RWPE2 (cell line): Measurements from ENCODE around the gene DGKI.

ENCODE experiments used
- ATAC-seq: fragments of 200-7000 bp; cut with Tn5 transposase; 3 replicates; pipeline ENCODE4 v1.9.1; 2021; ENCODE audit warnings: low read depth
- DNase-seq: peaks from one replicate; pipeline ENCODE4 v3.0.0-alpha.2; 2020; ENCODE audit warnings: low spot score
- H3K27ac ChIP-seq: fragments of 450-650 bp; 2 replicates; pipeline ENCODE4 v1.5.1; 2017; ENCODE audit warnings: mild to moderate bottlenecking; ENCODE audit not compliant: poor library complexity, severe bottlenecking
- H3K27me3 ChIP-seq: fragments of 250-450 bp; sonication (Bioruptor Pico); 2 replicates; pipeline ENCODE4 v1.5.1; 2021; ENCODE audit warnings: mild to moderate bottlenecking, moderate library complexity; ENCODE audit not compliant: insufficient read depth, poor library complexity, severe bottlenecking
- H3K36me3 ChIP-seq: fragments of 250-450 bp; sonication (Bioruptor Pico); 2 replicates; pipeline ENCODE4 v1.5.1; 2020; ENCODE audit warnings: low read depth, mild to moderate bottlenecking, moderate library complexity
- H3K4me1 ChIP-seq: fragments of 250-450 bp; sonication (Bioruptor Pico); 2 replicates; pipeline ENCODE4 v1.5.1; 2021; ENCODE audit warnings: mild to moderate bottlenecking, moderate library complexity; ENCODE audit not compliant: insufficient read depth, poor library complexity, severe bottlenecking
- H3K4me3 ChIP-seq: fragments of 250-450 bp; sonication (Bioruptor Pico); 2 replicates; pipeline ENCODE4 v1.5.1; 2021; ENCODE audit warnings: mild to moderate bottlenecking, moderate library complexity; ENCODE audit not compliant: severe bottlenecking
- H3K9me3 ChIP-seq: fragments of 250-450 bp; sonication (Bioruptor Pico); 2 replicates; pipeline ENCODE4 v1.5.1; 2021; ENCODE audit warnings: mild to moderate bottlenecking, moderate library complexity; ENCODE audit not compliant: severe bottlenecking
- CTCF ChIP-seq: fragments of 450-650 bp; IDR thresholded peaks from one replicate; pipeline ENCODE4 v1.5.1; 2017; ENCODE audit warnings: mild to moderate bottlenecking, moderate library complexity; ENCODE audit not compliant: poor library complexity, severe bottlenecking

The DGKI gene

GRCh38 chr7:137870078-137870477, 23.3 kb upstream of the DGKI start:
- Histone ChIP-seq H3K4me3 (no peak overlapping the region), H3K36me3 (peaks cover 36% of the 10 kb centered on the region), H3K27me3 (no peaks in the 10 kb centered on the region), H3K4me1 (no peaks in the 10 kb centered on the region), H3K9me3 (no peaks in the 10 kb centered on the region), H3K27ac (no peak overlapping the region)
- DNase-seq (no peak), ATAC-seq (no peak)
- TF ChIP-seq CTCF = no peak

- ATAC-seq (no peak), DNase-seq (no peak)
- Histone ChIP-seq H3K27ac (no peak overlapping the region), H3K27me3 (no peaks in the 10 kb centered on the region), H3K4me1 (no peaks in the 10 kb centered on the region), H3K36me3 (peaks cover 38% of the 10 kb centered on the region), H3K4me3 (no peak overlapping the region), H3K9me3 (no peaks in the 10 kb centered on the region)
- TF ChIP-seq CTCF = no peak
Measured at GRCh38 chr7:137869260-137869659, 22.5 kb upstream of the DGKI start.

- no peaks in the 10 kb centered on the region for H3K9me3 ChIP-seq
- no peak for ATAC-seq
- DNase-seq = no peak
- TF ChIP-seq CTCF = no peak
- H3K36me3 ChIP-seq = peaks cover 32% of the 10 kb centered on the region
- H3K4me3 ChIP-seq = no peak overlapping the region
- no peaks in the 10 kb centered on the region for H3K4me1 ChIP-seq
- no peaks in the 10 kb centered on the region for H3K27me3 ChIP-seq
- no peak overlapping the region for H3K27ac ChIP-seq
Measured at GRCh38 chr7:137867289-137867688, 20.5 kb upstream of the DGKI start.

GRCh38 chr7:137865764-137866163, 19.0 kb upstream of the DGKI start:
- no peak overlapping the region for H3K27ac ChIP-seq
- no peaks in the 10 kb centered on the region for H3K27me3 ChIP-seq
- ATAC-seq = no peak
- no peak for DNase-seq
- no peak overlapping the region for H3K4me3 ChIP-seq
- no peaks in the 10 kb centered on the region for H3K4me1 ChIP-seq
- no peak for TF ChIP-seq CTCF
- no peaks in the 10 kb centered on the region for H3K9me3 ChIP-seq
- peaks cover 35% of the 10 kb centered on the region for H3K36me3 ChIP-seq

GRCh38 chr7:137862964-137863363, 16.2 kb upstream of the DGKI start:
- no peak overlapping the region for H3K27ac ChIP-seq
- peaks cover 29% of the 10 kb centered on the region for H3K36me3 ChIP-seq
- no peak for DNase-seq
- H3K27me3 ChIP-seq = no peaks in the 10 kb centered on the region
- H3K4me3 ChIP-seq = no peak overlapping the region
- ATAC-seq = no peak
- no peaks in the 10 kb centered on the region for H3K9me3 ChIP-seq
- no peak for TF ChIP-seq CTCF
- H3K4me1 ChIP-seq = no peaks in the 10 kb centered on the region
